ENCODE measurements around the gene TGFBI. TPM values are rescaled to one million over a fixed set of nuclear protein-coding genes. Genes with fewer than 3 reads are reported as not detected.
"Not testable (repeated sequence)": the region's sequence is repeated elsewhere in the genome, so short reads cannot be mapped to it uniquely, and the experiment has no call there.

Gene TGFBI
- polyA plus RNA-seq, 3 donors, result 480 to 653 (median 565) TPM

GRCh38 chr5:136043968-136044610 is 15.3 kb downstream of the TGFBI start:
- Histone ChIP-seq H3K36me3 (replicated peaks in 1 of 2; ENCODE audit: control insufficient read depth in 1 of 2, insufficient read depth in 2 of 2, low read length in 2 of 2) (peaks cover 85 to 100% of the 10 kb centered on the region in 2 donors), H3K4me2 (replicated peaks; ENCODE audit: extremely low read depth, low read length, poor library complexity, severe bottlenecking) (no peak overlapping the region), H3K4me1 (ENCODE audit: control insufficient read depth in 1 of 2, insufficient read depth in 2 of 2, low read length in 2 of 2) (peaks cover 40 to 51% of the 10 kb centered on the region in 2 donors), H3K9me3 (replicated peaks in 1 of 2; ENCODE audit: control insufficient read depth in 1 of 2, insufficient read depth in 1 of 2, low read length in 2 of 2) (no peaks in the 10 kb centered on the region), H3K9ac (ENCODE audit: insufficient read depth, low read length, poor library complexity, severe bottlenecking) (no peak overlapping the region), H3K27me3 (ENCODE audit: control insufficient read depth in 2 of 2, insufficient read depth in 2 of 2, low read length in 2 of 2) (no peaks in the 10 kb centered on the region), H3K27ac (ENCODE audit: low read depth in 1 of 2, low read length in 2 of 2) (no peak overlapping the region), H3K4me3 (replicated peaks in 1 of 3; ENCODE audit: low read depth in 2 of 3, low read length in 3 of 3) (no peak overlapping the region), H3K79me2 (ENCODE audit: insufficient read depth, low read length) (peaks cover 6% of the 10 kb centered on the region), H2AFZ (ENCODE audit: insufficient read depth, low read depth, low read length, poor library complexity, severe bottlenecking) (no peak overlapping the region), H4K20me1 (ENCODE audit: insufficient read depth, low read length) (peaks cover 100% of the 10 kb centered on the region)
- Mint-ChIP-seq H3K27ac (no peak overlapping the region), H3K4me3 (no peak overlapping the region), H3K4me1 (peaks cover 58% of the 10 kb centered on the region), H3K27me3 (ENCODE audit: low read depth in 3 of 3) (peaks cover 3 to 4% (median 3%) of the 10 kb centered on the region in 3 donors), H3K9me3 (peaks cover 0 to 3% (median 0%) of the 10 kb centered on the region in 7 donors), H3K36me3 (peaks cover 95 to 99% of the 10 kb centered on the region in 2 donors)
- no peak for DNase-seq
- 95% methylated on average over 5 of the region's 8 CpGs for WGBS (ENCODE audit: insufficient coverage)
- intact Hi-C loops (cut with micrococcal nuclease), result loop anchor here in 1 of 2 donors (5.0 kb wide), 1 partner anchor 67 kb away; no protein-coding TSS in a partner anchor
- TF ChIP-seq CTCF (IDR thresholded peaks at IDR 0.05), result no peak

- Histone ChIP-seq H3K4me1 (ENCODE audit: control insufficient read depth in 1 of 2, insufficient read depth in 2 of 2, low read length in 2 of 2) (peaks cover 48 to 59% of the 10 kb centered on the region in 2 donors), H3K36me3 (replicated peaks in 1 of 2; ENCODE audit: control insufficient read depth in 1 of 2, insufficient read depth in 2 of 2, low read length in 2 of 2) (peaks cover 84 to 100% of the 10 kb centered on the region in 2 donors), H4K20me1 (ENCODE audit: insufficient read depth, low read length) (peaks cover 98% of the 10 kb centered on the region)
- H3K4me2 ChIP-seq (replicated peaks; ENCODE audit: extremely low read depth, low read length, poor library complexity, severe bottlenecking); H3K4me3 Mint-ChIP-seq; H2AFZ ChIP-seq (ENCODE audit: insufficient read depth, low read depth, low read length, poor library complexity, severe bottlenecking); DNase-seq; intact Hi-C loops (cut with micrococcal nuclease); H3K27ac Mint-ChIP-seq; H3K27ac ChIP-seq (ENCODE audit: low read depth in 1 of 2, low read length in 2 of 2); H3K9me3 Mint-ChIP-seq; H3K9ac ChIP-seq (ENCODE audit: insufficient read depth, low read length, poor library complexity, severe bottlenecking); H3K27me3 Mint-ChIP-seq (ENCODE audit: low read depth in 3 of 3); H3K9me3 ChIP-seq (replicated peaks in 1 of 2; ENCODE audit: control insufficient read depth in 1 of 2, insufficient read depth in 1 of 2, low read length in 2 of 2); H3K4me3 ChIP-seq (replicated peaks in 1 of 3; ENCODE audit: low read depth in 2 of 3, low read length in 3 of 3); H3K79me2 ChIP-seq (ENCODE audit: insufficient read depth, low read length); H3K27me3 ChIP-seq (ENCODE audit: control insufficient read depth in 2 of 2, insufficient read depth in 2 of 2, low read length in 2 of 2): not testable (repeated sequence)
- peaks cover 67% of the 10 kb centered on the region for H3K4me1 Mint-ChIP-seq
- peaks cover 95 to 99% of the 10 kb centered on the region in 2 donors for H3K36me3 Mint-ChIP-seq
- WGBS (ENCODE audit: insufficient coverage), result 100% methylated on average over 5 of the region's 8 CpGs
Measured at GRCh38 chr5:136045026-136045425, 16.2 kb downstream of the TGFBI start.
